Measurements from ENCODE around the gene SHISAL1.

Gene SHISAL1

DNA sequence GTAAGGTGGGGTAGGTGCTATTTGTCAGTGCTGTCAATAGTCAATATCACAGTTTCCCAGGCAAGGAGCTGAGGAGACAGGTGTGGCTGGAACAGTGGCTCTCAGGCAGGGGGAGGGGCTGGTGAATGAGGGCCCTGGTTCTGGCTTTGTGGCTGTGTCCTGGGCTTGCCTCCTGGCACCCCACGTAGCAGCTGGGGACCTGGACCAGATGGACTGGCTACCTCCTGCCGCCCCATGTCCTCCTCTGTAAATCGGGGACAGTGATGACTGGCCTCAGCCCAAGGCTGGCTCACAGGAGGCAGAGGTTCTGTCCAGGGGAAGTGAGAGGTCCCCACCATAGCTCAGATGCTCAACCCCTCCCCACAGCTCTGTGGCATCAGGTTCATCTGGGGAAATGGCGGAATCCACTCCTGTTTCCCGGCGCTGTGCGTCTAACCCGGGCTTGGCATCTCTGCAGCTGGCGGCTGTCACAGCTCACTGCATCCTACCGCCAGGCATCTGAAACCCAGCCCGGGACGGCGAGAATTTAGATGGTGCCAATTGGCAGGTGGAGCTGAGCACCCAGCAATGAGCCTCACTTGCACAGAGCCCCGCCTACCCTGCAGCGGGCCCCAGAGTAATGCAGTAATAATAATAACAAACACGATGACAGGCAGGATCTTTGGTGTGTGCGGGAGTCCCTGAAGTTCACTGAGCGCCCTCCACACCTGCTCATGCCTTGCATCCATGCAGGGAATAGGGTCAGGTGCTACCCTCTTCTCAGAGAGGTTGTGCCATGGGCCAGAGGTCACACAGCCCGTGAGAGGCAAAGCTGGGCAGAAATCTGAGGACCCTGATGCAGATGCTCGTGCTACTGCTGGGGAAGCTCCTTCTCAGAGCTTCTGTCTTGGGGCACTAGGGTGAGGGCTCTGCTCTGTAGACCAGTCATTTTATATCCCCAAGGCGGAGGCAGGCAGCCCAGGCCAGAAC lies 27.8 kb upstream of the SHISAL1 start:
- Histone ChIP-seq H3K27me3 (ENCODE audit: insufficient read depth, poor library complexity, severe bottlenecking) (no peaks in the 10 kb centered on the region), H3K27ac (replicated peaks) (no peak overlapping the region), H3K4me3 (replicated peaks; ENCODE audit: insufficient read depth, low read length) (no peak overlapping the region)
- TF ChIP-seq GABPA (IDR thresholded peaks at IDR 0.05; ENCODE audit: low read depth) (no peak), SPI1 (IDR thresholded peaks at IDR 0.05; ENCODE audit: borderline replicate concordance, low read depth) (no peak), POLR2AphosphoS5 (IDR thresholded peaks at IDR 0.05; ENCODE audit: low read depth) (no peak)
- TF ChIP-seq, protein P1, sequence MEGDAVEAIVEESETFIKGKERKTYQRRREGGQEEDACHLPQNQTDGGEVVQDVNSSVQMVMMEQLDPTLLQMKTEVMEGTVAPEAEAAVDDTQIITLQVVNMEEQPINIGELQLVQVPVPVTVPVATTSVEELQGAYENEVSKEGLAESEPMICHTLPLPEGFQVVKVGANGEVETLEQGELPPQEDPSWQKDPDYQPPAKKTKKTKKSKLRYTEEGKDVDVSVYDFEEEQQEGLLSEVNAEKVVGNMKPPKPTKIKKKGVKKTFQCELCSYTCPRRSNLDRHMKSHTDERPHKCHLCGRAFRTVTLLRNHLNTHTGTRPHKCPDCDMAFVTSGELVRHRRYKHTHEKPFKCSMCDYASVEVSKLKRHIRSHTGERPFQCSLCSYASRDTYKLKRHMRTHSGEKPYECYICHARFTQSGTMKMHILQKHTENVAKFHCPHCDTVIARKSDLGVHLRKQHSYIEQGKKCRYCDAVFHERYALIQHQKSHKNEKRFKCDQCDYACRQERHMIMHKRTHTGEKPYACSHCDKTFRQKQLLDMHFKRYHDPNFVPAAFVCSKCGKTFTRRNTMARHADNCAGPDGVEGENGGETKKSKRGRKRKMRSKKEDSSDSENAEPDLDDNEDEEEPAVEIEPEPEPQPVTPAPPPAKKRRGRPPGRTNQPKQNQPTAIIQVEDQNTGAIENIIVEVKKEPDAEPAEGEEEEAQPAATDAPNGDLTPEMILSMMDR (IDR thresholded peaks at IDR 0.05; ENCODE audit: insufficient read depth, low read length) = no peak
- TF ChIP-seq, protein P2, sequence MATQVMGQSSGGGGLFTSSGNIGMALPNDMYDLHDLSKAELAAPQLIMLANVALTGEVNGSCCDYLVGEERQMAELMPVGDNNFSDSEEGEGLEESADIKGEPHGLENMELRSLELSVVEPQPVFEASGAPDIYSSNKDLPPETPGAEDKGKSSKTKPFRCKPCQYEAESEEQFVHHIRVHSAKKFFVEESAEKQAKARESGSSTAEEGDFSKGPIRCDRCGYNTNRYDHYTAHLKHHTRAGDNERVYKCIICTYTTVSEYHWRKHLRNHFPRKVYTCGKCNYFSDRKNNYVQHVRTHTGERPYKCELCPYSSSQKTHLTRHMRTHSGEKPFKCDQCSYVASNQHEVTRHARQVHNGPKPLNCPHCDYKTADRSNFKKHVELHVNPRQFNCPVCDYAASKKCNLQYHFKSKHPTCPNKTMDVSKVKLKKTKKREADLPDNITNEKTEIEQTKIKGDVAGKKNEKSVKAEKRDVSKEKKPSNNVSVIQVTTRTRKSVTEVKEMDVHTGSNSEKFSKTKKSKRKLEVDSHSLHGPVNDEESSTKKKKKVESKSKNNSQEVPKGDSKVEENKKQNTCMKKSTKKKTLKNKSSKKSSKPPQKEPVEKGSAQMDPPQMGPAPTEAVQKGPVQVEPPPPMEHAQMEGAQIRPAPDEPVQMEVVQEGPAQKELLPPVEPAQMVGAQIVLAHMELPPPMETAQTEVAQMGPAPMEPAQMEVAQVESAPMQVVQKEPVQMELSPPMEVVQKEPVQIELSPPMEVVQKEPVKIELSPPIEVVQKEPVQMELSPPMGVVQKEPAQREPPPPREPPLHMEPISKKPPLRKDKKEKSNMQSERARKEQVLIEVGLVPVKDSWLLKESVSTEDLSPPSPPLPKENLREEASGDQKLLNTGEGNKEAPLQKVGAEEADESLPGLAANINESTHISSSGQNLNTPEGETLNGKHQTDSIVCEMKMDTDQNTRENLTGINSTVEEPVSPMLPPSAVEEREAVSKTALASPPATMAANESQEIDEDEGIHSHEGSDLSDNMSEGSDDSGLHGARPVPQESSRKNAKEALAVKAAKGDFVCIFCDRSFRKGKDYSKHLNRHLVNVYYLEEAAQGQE (IDR thresholded peaks at IDR 0.05; ENCODE audit: insufficient replicate concordance, low read depth) = no peak
- DNase-seq (ENCODE audit: low read depth in 1 of 2, low spot score in 1 of 2) = no peak

DNA sequence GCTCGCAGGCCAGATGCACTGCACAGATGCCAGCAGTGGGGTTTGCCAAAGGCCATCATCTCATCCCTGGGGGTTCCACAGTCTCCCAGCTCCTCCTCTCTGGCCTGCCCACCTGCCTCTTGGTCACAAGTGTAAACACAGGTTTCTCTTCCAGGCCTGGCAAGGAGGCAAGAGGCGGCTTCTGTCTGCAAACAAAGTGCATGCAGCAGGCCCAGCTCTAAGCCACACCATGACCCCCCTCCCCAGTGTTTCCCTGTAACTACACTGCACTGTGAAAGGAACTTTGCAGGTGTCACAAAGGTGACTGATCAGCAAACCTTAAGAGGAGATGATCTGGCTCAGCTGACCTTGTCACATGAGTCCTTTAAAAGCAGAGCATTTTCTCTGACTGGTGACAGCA lies 26.2 kb upstream of the SHISAL1 start:
- TF ChIP-seq GABPA (IDR thresholded peaks at IDR 0.05; ENCODE audit: low read depth) (no peak), SPI1 (IDR thresholded peaks at IDR 0.05; ENCODE audit: borderline replicate concordance, low read depth) (no peak)
- TF ChIP-seq, protein P1 (IDR thresholded peaks at IDR 0.05; ENCODE audit: insufficient read depth, low read length) = no peak
- H3K27me3 ChIP-seq (ENCODE audit: insufficient read depth, poor library complexity, severe bottlenecking) = no peaks in the 10 kb centered on the region
- no peak overlapping the region for H3K4me3 ChIP-seq (replicated peaks; ENCODE audit: insufficient read depth, low read length)
- DNase-seq (ENCODE audit: low read depth in 1 of 2, low spot score in 1 of 2) = no peak
- no peak overlapping the region for H3K27ac ChIP-seq (replicated peaks)

DNA sequence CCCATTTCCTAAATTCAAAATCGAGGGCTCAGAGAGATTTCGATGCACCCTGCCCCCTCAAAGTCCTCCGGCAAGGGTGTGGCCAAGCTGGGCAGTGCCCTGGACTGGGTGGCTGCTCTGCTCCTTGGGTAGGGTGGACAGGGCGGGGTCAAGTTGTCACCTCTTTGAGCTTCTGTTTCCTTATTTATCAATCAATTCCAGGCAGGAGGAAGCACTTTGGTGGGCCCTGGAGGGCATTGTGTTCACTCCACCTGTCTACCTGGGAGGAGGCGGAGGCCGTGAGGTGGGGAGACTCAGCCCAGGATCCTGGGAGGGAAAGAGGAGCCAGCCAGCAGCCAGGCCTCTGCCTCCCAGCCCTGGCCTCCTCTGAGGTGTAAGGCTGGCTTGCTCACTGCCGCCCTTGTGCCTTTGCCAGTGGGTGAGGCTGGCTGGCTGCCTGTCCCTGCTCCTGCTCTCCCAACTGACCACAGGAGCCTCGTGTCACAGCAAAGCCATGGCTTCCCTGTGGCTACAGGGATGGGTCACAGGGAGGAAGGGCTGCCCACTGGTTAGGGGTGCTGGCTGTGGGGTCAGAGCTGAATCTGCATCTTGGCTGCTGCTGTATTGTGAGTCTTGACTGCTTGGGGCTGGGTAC lies 25.5 kb upstream of the SHISAL1 start:
- H3K4me3 ChIP-seq (replicated peaks; ENCODE audit: insufficient read depth, low read length) = no peak overlapping the region

More for the DNA sequence above, 25.5 kb upstream of the SHISAL1 start:
- no peak for DNase-seq (ENCODE audit: low read depth in 1 of 2, low spot score in 1 of 2)
- H3K27ac ChIP-seq (replicated peaks) = no peak overlapping the region
- H3K27me3 ChIP-seq (ENCODE audit: insufficient read depth, poor library complexity, severe bottlenecking) = peaks cover 3% of the 10 kb centered on the region
- TF ChIP-seq, protein P1 (IDR thresholded peaks at IDR 0.05; ENCODE audit: insufficient read depth, low read length) = no peak
- TF ChIP-seq, protein P2 (IDR thresholded peaks at IDR 0.05; ENCODE audit: insufficient replicate concordance, low read depth) = no peak
- TF ChIP-seq SPI1 (IDR thresholded peaks at IDR 0.05; ENCODE audit: borderline replicate concordance, low read depth) (no peak), POLR2AphosphoS5 (IDR thresholded peaks at IDR 0.05; ENCODE audit: low read depth) (no peak), GABPA (IDR thresholded peaks at IDR 0.05; ENCODE audit: low read depth) (no peak)

Data from HL-60 (cell line).